GM06990 (cell line): ENCODE results near the gene DDX46.
A peak's percentile ranks its signal among the peaks of the same experiment; 100 is the strongest.

ENCODE experiments used
- DNase-seq: peaks from one replicate; pipeline ENCODE4 v3.0.0-alpha.2; 2011; ENCODE audit not compliant: insufficient read length; ENCODE audit errors: extremely low read depth
- H3K27me3 ChIP-seq: replicated peaks from 2 replicates; pipeline ENCODE4 v1.6.0; 2011; ENCODE audit warnings: low read length; ENCODE audit not compliant: control insufficient read depth, insufficient read depth
- H3K36me3 ChIP-seq: 2 replicates; pipeline ENCODE4 v1.5.1; 2011; ENCODE audit warnings: low read length; ENCODE audit not compliant: control insufficient read depth, insufficient read depth
- H3K4me3 ChIP-seq: replicated peaks from 2 replicates; pipeline ENCODE4 v1.5.1; 2011; ENCODE audit warnings: low read depth, mild to moderate bottlenecking, control low read depth, low read length
- CTCF ChIP-seq: IDR thresholded peaks from 2 replicates; pipeline ENCODE4 v1.5.1; 2011; ENCODE audit warnings: low read length, control low read depth, mild to moderate bottlenecking, inconsistent platforms; ENCODE audit not compliant: insufficient read depth, poor library complexity, severe bottlenecking

The DDX46 gene

GRCh38 chr5:134792286-134792685, 33.7 kb downstream of the DDX46 start:
- peaks cover 6% of the 10 kb centered on the region for H3K36me3 ChIP-seq

GRCh38 chr5:134793111-134793510, 34.5 kb downstream of the DDX46 start:
- Histone ChIP-seq H3K4me3 (no peak overlapping the region), H3K36me3 (peaks cover 7% of the 10 kb centered on the region), H3K27me3 (no peaks in the 10 kb centered on the region)
- TF ChIP-seq CTCF = no peak
- DNase-seq = no peak

More at GRCh38 chr5:134792286-134792685, 33.7 kb downstream of the DDX46 start:
- Histone ChIP-seq H3K4me3 (no peak overlapping the region), H3K27me3 (no peaks in the 10 kb centered on the region)
- no peak for DNase-seq
- no peak for TF ChIP-seq CTCF

- DNase-seq = no peak
- no peak for TF ChIP-seq CTCF
- Histone ChIP-seq H3K36me3 (peaks cover 7% of the 10 kb centered on the region), H3K4me3 (no peak overlapping the region), H3K27me3 (no peaks in the 10 kb centered on the region)
These were observed 35.5 kb downstream of the DDX46 start for GRCh38 chr5:134794082-134794481.

DNA sequence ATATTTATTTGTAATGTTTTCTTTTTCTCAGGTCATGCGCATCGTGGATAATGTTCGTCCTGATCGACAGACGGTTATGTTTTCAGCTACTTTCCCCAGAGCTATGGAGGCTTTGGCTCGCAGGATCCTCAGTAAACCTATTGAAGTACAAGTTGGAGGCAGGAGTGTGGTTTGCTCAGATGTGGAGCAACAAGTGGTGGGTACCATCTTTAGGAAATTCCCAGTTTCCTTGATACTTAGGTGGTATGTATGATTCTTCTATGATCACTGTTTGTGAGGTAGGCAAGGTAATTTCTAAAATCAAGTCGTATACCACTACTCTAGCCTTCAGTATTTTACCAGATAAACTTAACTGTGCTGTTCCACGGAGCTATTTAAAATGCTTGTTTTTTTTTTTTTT, 36.2 kb downstream of the DDX46 start:
- peaks cover 7% of the 10 kb centered on the region for H3K36me3 ChIP-seq

GRCh38 chr5:134798468-134798867, 39.9 kb downstream of the DDX46 start:
- peak; percentile 15 for DNase-seq
- Histone ChIP-seq H3K36me3 (peaks cover 9% of the 10 kb centered on the region), H3K4me3 (no peak overlapping the region), H3K27me3 (no peaks in the 10 kb centered on the region)
- no peak for TF ChIP-seq CTCF

More for the DNA sequence above, 36.2 kb downstream of the DDX46 start:
- no peak for DNase-seq
- Histone ChIP-seq H3K27me3 (no peaks in the 10 kb centered on the region), H3K4me3 (no peak overlapping the region)
- TF ChIP-seq CTCF = no peak

- no peak for TF ChIP-seq CTCF
- Histone ChIP-seq H3K27me3 (no peaks in the 10 kb centered on the region), H3K4me3 (no peak overlapping the region), H3K36me3 (peaks cover 7% of the 10 kb centered on the region)
- no peak for DNase-seq
These were observed 45.2 kb downstream of the DDX46 start for GRCh38 chr5:134803821-134804220.
